Forelimb muscle (tissue), 1 donor: ENCODE data around the gene ROR2. TPM values are rescaled to one million over a fixed set of nuclear protein-coding genes. Genes with fewer than 3 reads are reported as not detected.
"Not testable (repeated sequence)": the region's sequence is repeated elsewhere in the genome, so short reads cannot be mapped to it uniquely, and the experiment has no call there.

Source experiments
- DNase-seq: peaks from one replicate; pipeline ENCODE4 v3.0.0-alpha.2; 2013; ENCODE audit warnings: low read depth
- polyA plus RNA-seq: library from polyadenylated mRNA; unstranded; fragments of 120-200 nt; gene quantifications from one replicate; pipeline ENCODE4 v1.2.1, GENCODE V29; 2013; ENCODE audit not compliant: insufficient read length

The ROR2 gene
- polyA plus RNA-seq, 1 donor = 2.7 TPM

DNA sequence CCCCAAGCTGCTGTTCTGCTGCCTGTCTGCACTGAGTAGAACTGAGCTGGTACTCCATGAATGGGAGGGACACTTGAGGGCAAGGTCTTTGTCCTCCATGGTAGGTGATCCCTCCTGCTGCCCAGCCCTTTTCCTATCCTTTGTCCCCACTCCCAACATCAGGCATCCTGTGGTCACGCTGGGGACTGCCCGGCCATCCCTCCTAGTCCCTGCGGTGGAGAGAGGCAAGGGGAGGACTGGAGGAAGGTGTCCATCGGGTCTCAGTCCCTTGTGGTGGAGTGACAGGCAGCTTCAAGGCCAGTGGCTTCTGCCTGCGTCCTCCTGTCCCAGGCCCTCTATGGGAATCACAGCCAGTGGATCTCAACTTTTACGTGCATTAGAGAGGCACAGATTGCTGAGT, 25.9 kb downstream of the ROR2 start:
- no peak for DNase-seq

DNA sequence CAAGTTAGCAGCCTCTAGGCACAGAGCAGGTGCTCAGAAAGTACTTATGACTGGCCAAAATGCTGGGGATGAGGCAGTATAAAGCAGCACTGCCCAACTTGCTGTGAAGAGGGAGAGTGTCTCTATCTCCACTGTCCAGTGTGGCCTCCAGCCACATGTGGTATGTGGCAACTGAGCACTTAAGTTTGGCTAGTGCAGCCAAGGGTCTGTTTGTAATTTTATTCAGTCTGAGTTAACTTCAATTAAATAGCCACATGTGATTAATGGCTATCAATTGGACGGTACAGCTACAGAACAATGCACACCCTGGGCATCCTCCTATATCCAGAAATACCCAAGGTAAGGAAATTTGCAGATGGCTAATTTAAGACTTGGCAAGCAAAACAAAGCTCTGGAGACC, 26.9 kb downstream of the ROR2 start:
- DNase-seq = no peak

DNA sequence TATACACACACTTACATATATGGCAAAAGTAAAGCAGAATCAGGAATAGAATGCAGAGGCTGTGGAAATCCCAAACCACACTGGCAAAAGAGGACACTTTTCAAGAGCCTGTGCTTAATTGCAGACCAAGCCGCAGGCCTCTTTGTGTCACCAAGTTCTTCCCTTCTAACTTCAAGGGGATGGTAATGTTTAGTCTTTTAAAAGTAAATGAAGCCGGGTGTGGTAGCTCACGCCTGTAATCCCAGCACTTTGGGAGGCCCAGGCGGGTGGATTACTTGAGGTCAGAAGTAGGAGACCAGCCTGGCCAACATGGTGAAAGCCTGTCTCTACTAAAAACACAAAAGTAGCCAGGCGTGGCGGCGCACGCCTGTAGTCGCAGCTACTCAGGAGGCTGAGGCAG, 28.7 kb downstream of the ROR2 start:
- DNase-seq = no peak

DNA sequence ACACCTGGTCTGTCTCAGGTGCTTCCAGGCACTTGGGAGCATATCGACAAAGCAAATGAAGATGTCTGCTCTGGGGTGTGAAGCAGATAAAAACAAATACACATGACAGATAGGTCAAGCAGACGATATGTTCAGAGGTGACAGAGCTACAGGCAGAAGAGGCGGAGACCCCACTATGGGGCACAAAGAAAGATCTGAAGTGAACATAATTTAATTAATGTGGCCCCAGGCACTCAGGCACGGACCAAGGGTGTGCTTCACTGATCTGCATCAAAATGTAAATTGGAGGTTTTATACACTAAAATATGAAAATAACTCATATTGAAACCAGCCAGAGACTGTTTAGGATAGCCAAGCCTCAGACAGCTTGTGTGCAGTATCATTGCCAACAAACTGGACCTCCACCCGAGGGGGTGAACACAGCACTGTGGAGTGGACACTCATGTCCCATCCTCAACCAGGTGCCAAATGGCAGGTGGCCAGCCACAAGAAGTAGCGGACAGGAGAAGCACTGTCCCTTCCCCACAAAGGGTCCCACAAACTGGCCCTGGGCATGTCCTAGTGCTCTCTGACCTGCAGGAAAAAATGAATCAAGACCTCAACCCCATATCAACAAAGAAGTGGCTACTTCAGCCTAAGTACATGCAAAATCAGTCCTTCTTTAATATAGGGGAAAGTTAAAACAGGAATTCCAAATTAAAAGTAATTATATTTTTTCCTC, 29.2 kb downstream of the ROR2 start:
- no peak for DNase-seq

DNA sequence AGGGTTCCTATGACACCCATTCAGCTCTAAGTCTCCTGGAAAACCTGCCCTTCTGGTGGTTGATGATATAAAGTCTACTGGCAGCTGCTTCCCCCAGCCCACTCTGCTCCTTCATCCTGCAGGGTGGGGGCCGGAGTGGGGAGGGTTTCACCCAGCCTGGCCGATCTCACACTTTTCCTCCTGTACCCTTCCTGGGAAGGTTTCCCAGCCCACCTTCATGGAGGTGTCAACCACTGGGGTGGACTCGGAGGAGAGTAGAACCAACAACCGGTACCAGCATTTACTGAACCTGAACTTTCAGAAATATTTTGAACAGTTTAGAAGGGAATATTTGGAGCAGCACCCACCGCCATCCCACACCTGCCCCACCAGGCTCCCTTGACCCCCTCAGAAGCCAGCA, 30.4 kb downstream of the ROR2 start:
- DNase-seq = no peak

DNA sequence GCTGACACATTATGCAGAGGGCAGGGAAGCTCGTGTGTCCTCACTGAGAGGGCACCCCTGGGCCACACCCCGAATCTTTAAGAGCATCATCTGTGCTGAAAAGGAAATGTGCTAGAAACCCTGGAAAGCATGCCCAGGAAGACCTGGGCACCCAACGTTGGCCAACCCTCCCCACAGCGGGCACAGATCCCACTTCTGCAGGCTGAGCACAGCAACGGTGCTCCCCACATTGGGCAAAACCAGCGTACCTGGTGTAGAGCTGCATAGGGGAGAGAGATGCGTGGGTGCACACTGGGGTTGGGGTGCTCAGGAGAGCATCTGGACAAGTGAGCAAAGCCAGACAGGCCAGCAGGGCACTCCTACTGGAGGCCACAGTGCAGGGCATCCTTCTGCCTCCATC, 32.6 kb downstream of the ROR2 start:
- no peak for DNase-seq

DNA sequence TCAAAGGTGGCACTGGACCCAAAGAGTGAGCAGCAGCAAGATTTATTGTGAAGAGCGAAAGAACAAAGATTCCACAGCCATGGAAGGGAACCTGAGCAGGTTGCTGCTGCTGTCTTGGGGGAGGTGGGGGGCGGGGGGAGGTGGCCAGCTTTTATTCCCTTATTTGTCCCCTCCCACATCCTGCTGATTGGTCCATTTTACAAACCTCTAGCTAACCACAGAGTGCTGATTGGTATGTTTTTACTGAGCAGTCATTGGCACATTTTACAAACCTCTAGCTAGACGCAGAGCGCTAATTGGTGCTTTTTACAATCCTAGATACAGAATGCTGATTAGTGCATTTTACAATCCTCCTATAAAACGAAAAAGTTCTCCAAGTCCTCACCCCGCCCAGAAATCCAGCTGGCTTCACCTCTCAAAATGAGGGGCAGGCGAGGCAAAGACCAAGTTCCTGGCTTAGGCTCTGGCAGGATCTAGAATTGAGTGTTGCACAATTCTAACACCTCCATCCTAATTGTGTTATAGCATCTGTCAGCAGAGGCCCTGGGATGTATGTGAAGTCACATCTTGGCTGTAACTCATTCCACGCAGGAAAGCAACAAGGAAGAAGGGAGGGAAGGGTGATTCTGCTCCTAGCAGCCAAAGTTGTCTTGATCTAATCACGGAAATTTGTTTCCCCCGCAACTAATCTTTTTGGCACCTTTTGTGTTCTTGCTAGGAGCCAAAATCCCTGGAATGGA, 34.3 kb downstream of the ROR2 start:
- no peak for DNase-seq

DNA sequence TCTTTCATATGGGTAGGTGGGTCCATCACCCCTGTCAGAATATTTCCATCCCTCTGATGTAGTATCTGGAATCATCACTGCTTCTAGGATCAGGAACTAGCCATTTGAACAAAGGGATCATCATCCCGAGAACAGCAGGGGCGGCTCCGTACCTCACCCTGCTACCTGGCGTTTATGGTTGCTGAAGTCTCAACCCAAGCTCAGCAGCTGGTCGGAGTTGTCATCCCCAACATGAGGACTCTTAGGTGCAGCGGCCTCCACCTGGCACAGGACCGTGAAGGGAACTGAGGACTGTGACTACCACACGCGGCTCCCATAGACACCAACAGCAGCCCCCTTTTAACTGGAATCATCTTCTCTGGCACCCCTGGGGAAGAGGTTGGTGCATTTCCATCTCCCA, 35.1 kb downstream of the ROR2 start:
- no peak for DNase-seq

DNA sequence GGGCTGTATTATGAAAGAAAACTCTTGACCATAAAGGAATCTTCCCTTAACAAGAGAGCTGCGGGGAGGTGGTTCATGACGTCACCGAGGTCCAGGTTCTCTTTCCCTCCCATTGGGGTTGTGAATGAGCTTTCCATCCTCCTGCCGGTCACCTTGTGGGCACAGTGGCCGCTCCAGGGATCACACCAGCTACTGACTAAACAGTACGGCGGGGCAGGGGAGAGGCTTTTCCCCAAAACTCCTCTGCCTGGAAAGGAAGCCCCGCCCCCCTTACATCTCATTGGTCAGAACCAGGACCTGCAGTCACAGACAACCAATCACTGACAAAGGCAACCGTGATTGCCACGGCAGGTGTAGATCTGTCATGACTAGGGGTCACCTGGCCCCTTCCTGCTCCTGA, 35.6 kb downstream of the ROR2 start:
- no peak for DNase-seq

DNA sequence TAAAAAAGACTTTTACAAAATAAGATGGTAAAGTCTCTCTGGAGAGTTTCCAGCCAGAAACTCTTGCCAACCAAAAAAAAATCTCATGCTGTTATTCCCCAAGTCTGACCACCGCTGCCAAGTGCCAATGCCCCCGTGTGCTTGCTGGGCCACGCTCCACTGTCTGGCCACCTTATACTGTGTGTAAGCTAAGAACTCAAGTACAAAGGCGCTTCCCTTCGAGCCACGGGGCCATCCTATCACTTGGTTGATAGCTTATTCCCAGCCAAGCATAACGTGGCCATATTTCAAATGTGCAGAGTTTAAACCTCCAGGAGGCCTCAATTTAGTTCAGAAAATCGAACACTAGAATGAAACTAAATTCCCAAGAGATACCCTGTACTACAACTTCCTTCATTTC, 36.0 kb downstream of the ROR2 start:
- no peak for DNase-seq

DNA sequence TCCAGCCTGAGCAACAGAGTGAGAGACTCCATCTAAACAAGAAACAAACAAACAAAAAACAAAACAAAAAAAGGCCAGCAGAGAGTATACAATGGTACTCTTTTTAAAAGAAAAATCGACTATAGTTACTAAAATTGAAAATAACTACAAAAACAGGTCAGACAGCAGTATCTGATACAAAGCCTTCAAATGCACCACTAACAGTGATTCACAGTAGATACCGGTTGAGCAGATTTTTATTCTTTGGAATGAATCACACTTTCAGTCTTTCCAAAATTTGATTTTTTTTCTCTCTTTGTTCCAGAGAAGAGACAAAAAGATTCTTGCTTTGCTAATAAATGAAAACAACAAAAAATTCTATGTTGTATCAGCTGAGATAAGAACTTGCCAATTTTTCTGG, 36.9 kb downstream of the ROR2 start:
- no peak for DNase-seq

DNA sequence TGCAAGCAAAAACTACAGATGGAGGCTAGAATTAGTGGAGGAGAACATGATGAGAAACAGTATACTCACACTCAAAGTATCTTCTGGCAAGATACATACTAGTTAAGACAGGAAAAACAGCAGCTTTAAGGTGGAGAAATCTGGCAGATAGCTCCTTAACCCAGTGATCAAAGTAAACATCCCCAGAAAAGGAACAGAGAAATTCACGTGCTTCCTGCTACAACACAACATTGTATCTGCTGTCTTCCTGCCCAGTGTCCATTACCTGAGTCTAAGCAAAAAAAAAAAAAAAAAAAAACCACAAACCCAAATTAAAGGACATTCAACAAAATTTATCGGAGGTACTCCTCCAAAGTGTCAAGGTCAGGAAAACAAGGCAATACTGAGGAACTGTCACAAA, 38.4 kb downstream of the ROR2 start:
- no peak for DNase-seq

DNA sequence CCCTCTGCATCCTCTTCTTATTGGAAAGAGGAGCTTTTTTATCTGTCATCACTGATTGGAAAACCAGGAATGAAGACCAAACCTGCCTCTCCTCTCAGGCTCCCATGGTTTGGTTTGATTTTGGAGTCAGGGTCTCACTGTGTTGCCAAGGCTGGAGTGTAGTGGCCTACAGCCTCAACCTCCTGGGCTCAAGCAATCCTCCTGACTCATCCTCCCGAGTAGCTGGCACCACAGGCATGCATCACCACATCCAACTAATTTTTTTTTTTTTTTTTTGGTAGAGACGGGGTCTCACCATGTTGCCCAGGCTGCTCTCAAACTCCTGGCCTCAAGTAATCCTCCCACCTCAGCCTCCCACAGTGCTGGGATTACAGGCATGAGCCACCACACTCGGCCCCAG, 40.8 kb downstream of the ROR2 start:
- DNase-seq = not testable (repeated sequence)

DNA sequence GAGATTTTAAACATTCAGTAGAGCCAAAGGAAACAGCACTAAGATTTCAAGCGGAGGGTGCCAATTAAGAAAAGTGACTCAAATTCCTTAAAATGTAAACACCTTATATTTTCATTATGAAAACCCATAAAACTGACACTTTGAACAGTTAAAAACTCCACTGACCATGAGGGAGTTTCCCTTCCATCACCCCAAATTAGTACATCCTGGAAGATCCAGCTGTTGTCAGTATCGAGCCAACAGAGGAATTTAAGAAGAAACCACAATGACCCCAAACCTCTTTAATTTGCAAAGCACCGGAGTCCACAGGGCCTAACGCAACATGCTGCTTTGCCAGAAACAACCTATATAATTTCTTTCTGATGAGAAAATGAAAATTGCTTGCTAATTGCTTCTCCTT, 41.3 kb downstream of the ROR2 start:
- DNase-seq = no peak

DNA sequence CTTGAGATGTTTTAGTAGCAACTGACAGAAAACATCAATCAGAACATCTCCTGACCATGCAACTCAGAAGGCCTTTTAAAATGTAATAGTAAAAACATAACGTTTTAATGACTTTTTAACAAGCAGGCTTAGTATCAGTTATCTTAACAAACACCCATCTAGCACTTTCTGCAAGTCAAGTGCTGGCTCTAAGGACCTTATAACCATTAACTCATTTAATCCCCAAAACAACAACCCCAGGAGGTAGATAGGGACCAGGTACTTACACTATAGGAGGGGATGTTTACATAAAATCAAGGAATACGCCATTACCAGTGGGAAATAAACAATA, 41.8 kb downstream of the ROR2 start:
- DNase-seq = no peak

DNA sequence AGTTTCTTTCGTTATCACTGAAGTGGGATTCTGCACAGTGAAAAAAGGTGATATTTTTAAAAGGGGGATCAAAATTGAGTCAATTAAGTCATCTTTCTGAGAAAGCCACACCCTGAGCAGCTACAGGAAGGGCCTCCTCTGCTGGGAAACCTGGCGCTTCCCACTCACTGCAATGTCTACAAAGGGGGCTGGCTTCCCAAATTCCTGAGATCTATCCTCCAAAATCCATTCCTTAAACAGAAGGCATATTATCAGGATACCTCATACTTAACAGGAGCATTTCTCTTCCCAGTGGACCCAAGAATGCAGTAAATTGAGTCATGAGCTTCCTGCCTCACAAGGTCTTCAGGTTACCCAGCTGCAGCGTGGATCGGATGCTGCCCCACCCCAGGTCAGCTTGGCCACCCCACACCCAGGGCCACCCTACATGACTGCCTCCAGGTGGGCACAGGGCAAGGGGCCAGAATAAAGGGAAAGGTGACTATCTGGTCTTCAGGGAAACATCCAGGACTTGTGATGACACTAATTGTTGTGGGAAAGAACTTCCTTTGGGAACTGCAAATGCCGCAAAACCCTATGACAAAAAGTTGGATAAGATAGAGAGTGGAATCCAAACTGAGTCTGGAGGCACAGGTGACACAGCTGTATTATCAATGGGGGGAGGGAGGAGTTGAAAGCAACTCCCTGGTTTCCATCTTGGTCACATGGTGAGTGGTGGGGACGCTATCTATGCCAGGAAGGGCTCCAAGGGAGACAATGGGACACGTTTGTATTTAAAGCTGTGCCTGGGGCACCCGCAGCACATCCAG, 42.3 kb downstream of the ROR2 start:
- no peak for DNase-seq

DNA sequence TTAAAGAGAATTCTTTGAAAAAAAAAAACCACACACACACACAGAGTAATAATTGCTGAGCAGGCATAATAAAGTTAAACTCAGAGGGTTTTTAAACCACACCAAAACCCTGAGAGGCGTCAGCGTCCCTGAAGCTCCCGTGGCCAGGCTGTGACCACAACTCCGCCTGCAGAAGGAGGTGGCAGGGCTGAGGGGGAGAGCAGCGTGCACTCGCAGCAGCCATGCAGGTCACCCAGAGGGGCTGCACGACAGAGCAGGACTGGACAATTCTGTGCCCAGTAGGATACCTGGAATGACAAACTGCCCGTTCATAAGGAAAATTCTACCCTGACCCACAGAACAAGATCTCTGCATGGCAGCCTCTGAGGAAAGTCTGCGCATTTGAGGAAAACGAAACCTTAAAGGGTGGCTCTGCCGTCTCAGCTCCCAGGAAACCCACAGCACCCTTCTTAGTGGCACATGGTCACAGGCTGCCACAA, 44.0 kb downstream of the ROR2 start:
- DNase-seq = no peak

DNA sequence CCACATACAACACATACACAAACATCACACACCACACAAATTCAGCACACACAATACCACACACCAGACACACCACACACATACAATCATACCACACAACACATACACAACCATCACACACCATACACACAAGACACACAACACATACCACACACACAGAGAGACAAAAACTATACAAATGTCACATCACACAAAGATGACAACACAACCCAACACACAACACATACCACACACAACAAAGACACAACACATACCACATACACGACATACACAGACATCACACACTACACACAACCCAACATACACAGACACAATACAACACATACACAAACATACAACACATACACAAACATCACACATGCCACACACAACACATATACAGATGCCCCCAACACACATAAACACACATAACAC, 44.8 kb downstream of the ROR2 start:
- DNase-seq = no peak

DNA sequence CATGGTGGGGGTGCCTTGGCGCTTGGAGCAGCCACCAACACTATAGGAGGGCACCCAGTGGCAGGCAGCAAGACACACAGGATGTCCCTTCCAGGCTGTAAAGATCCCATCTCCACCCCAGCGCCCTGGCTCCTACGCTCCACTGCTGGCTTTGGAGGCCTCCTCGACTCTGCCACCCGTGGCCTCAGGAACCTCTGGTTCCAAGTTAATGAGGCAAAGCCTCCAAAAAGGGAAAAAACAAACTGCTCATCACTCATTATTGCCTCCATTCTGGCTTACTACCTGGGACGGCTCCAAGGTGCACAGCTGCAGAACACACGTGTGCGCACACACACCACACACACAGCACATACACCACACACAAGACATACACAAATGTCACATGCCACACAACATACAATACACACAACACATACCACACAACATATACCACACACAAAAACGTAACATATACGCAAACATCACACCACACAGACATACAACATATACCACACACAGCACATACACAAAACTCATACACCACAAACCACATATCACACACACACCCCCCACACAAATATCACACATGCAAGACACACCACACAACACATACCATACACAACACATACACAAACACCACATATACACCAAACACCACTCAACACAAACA, 45.3 kb downstream of the ROR2 start:
- no peak for DNase-seq

DNA sequence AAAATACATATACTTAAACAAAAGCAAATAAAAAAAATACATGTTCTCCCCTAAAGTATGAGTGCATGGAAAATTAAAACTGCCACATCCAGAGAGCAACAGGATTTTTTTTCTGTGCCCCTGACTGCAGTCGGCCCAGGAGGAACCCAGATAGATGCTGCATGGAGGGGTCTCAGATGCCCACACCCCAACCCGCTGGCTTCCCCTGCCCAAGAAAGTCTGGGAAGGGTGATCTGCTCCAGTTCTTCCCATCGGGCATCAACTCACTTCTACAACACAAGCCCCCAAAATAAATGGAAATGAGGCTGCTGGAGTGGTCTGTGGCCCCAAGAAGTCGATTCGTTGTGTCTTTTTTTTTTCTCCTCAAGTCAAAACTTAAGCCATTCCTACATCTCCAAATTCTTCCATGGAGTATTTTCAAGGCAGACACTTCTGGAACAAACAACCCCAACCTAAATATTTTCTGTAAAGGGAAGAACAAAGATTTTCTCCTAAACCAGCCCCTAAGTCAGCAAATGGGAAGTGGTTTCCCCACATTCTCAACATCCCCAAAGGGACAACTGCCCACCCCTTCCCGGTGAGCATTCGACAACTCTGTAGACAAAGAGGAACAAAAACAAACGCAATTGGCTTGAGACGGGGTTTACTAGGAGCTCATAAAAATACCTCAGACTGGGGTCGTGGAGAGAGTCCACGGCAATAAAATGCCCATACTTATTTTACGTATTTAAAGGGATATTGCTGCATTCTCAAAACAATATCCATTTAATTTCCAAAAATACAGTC, 46.7 kb downstream of the ROR2 start:
- no peak for DNase-seq

DNA sequence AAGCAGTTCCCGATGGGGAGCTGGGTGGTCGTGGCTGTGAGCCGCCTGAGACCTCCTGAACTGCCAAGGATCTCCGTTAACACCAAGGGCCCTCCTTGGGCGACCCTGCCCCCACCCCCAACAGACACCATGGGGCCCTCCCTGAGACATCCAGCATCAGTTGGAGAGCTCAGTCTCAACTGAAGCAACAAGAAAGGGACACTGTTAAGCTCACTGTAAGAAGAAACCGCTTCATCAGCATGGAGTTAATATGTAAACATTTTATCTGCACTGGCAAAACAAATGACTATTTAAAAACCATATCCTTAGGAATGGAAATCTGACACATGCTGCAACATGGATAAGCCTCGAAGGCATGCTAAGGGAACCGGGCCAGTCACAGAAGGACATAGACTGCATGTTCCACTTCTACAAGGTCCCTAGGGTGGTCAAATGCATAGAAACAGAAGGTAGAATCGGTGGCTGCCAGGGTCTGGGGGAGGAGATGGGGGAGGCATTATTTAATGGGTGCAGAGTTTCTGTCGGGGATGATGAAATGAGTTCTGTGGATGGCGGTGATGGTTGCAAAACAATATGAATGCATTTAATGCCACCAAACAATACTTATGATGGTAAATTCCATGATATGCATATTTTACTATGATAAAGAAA, 47.4 kb downstream of the ROR2 start:
- DNase-seq = no peak
